NCI-H1930 (cell line): ENCODE data around the gene PHC3.

Experiments used
- DNase-seq, 2 experiments: peaks; one replicate each; lab custom pipeline; 2025; lab: John Stamatoyannopoulos, UW

Gene PHC3

DNA sequence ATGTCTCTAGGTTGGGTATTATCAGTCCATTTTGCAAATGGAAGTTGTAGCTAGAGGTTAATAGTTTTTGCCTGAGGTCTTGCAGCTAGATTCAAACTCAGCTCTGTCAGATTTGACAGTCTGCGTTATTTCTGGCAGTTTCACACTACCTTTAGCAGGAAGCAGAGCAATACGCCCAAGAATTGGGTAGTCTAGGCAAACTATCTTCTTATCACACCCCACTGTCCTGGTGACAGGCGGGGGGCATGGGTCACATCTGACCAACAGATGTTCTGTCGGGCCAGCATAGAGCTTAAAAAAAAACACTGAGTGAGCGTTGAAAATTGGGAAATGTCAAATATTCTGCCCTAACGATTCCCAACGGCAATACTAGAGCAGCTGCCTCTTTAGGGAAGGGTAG lies 138.0 kb downstream of the PHC3 start:
- DNase-seq: no peak

DNA sequence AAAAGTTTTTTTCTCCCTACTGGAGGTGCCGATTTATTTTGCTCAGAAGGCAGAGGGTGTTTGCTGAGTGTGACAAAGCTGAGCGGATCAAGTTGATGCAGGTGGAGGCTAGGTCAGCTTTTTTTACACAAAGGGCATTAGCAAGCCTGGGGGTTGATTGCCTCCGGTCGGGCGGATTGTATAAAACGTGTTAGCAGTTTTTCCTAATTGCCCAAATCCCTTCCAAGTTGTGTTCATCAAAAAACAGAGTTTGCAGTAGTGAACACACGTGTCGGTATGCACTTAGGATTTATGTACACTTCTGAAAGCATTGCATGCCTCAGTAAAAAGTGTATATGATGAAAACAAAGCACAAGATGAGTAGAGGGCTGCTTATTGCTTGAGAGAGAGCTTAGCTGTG lies 141.1 kb downstream of the PHC3 start:
- DNase-seq: no peak

DNA sequence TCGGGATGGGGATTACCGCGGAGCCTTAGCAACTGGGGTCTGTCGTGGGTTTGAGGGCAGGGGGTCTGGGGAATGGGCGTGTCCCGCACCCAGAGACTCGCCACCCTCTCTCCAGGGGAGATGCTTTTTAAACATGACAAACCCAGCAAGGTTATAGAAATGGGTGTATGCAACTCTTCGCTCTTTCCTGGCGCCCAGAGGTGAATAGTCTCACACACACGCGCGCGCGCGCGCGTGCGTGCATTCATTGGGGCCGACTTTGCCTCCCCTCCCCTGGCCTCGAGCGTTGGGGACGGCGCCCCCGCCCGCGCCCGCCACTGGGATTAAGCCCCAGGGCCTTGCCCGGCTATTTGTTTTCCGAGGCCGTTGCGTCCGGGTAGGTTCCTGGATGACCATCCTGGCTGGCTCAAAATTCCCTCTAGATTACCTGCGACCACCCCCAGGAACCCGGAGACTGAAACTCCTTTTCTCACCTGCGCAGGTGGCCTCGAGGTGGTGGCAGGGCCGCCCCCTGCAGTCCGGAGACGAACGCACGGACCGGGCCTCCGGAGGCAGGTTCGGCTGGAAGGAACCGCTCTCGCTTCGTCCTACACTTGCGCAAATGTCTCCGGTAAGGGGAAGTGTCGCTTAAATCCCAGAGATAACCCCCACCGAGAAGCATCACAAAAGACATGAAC lies 143.0 kb downstream of the PHC3 start:
- peak in 1 of 2 experiments; percentile 2 for DNase-seq
